HG02798 (cell line): ENCODE results near the gene ADH7.

Experiments used
- ATAC-seq: cut with Tn5 transposase; IDR thresholded peaks from one replicate; pipeline ENCODE4 v1.9.1; 2021; ENCODE audit warnings: mild to moderate bottlenecking; ENCODE audit not compliant: unreplicated experiment, poor library complexity

ADH7 gene

GRCh38 chr4:99435154-99435553, at the start of gene ADH7:
ADH7 (minus strand) TSS chr4:99435342; CDS start chr4:99435233, 109 bp downstream.
- no peak for ATAC-seq

- no peak for ATAC-seq
Observed at GRCh38 chr4:99483636-99484035, 48.5 kb upstream of the ADH7 start.

GRCh38 chr4:99473131-99473530, 38.0 kb upstream of the ADH7 start:
- no peak for ATAC-seq

- no peak for ATAC-seq
Observed at GRCh38 chr4:99471896-99472295, 36.8 kb upstream of the ADH7 start.

GRCh38 chr4:99471349-99471748, 36.2 kb upstream of the ADH7 start:
- no peak for ATAC-seq

GRCh38 chr4:99468889-99469288, 33.7 kb upstream of the ADH7 start:
- ATAC-seq = no peak

GRCh38 chr4:99467887-99468286, 32.7 kb upstream of the ADH7 start:
- ATAC-seq = no peak

GRCh38 chr4:99463566-99463965, 28.4 kb upstream of the ADH7 start:
- ATAC-seq = no peak

- peak; percentile 97 for ATAC-seq
Observed at GRCh38 chr4:99462875-99463464, 27.8 kb upstream of the ADH7 start.

- no peak for ATAC-seq
Observed at GRCh38 chr4:99461623-99462401, 26.7 kb upstream of the ADH7 start.

- ATAC-seq = no peak
Observed at GRCh38 chr4:99459546-99460042, 24.5 kb upstream of the ADH7 start.

- no peak for ATAC-seq
Observed at GRCh38 chr4:99458911-99459447, 23.8 kb upstream of the ADH7 start.

GRCh38 chr4:99457676-99458075, 22.5 kb upstream of the ADH7 start:
- ATAC-seq = no peak

GRCh38 chr4:99457270-99457669, 22.1 kb upstream of the ADH7 start:
- ATAC-seq = no peak

GRCh38 chr4:99447513-99447912, 12.4 kb upstream of the ADH7 start:
- peak; percentile 16 for ATAC-seq

- ATAC-seq = peak; percentile 90
Observed at GRCh38 chr4:99447079-99447478, 11.9 kb upstream of the ADH7 start.

- ATAC-seq = no peak
Observed at GRCh38 chr4:99438405-99438780, 3.3 kb upstream of the ADH7 start.

- no peak for ATAC-seq
Observed at GRCh38 chr4:99437723-99438404, 2.7 kb upstream of the ADH7 start.

- ATAC-seq = no peak
Observed at GRCh38 chr4:99436976-99437722, 2.0 kb upstream of the ADH7 start.

- ATAC-seq = no peak
Observed at GRCh38 chr4:99436462-99436861, 1.3 kb upstream of the ADH7 start.
